Right lobe of liver (tissue), 4 donors: Measurements from ENCODE around the gene ANO4.

Experiments
- CTCF ChIP-seq, 4 donors: fragments of 200-600 bp in 3 of 4; fragments of 450-650 bp in 1 of 4; IDR thresholded peaks; one replicate each; pipeline versions ENCODE4 v1.5.1 to v1.8.0; 2016 to 2022; ENCODE audit warnings: antibody characterized with exemption in 4 of 4, mild to moderate bottlenecking in 2 of 4
- POLR2A ChIP-seq: fragments of 450-650 bp; IDR thresholded peaks from one replicate; pipeline ENCODE4 v1.6.1; 2017; ENCODE audit warnings: antibody characterized with exemption, mild to moderate bottlenecking
- donor health status: DM: no; HTN: no; CAD: no.
- donor health status: DM: no; HTN: no; CAD: no.
- donor health status: DM: no; HTN: yes; CAD: no.

GRCh38 chr12:101044512-101045059, 250.0 kb downstream of the ANO4 start:
- no peak for TF ChIP-seq CTCF (IDR thresholded peaks at IDR 0.05)
- TF ChIP-seq POLR2A, result no peak
